ENCODE results near the gene CAPN11. TPM values are rescaled to one million over a fixed set of nuclear protein-coding genes. Genes with fewer than 3 reads are reported as not detected.

The CAPN11 gene
- total and polyA plus RNA-seq, 2 of the 4 experiments (the other 2 are of a cell fraction), result not detected

DNA sequence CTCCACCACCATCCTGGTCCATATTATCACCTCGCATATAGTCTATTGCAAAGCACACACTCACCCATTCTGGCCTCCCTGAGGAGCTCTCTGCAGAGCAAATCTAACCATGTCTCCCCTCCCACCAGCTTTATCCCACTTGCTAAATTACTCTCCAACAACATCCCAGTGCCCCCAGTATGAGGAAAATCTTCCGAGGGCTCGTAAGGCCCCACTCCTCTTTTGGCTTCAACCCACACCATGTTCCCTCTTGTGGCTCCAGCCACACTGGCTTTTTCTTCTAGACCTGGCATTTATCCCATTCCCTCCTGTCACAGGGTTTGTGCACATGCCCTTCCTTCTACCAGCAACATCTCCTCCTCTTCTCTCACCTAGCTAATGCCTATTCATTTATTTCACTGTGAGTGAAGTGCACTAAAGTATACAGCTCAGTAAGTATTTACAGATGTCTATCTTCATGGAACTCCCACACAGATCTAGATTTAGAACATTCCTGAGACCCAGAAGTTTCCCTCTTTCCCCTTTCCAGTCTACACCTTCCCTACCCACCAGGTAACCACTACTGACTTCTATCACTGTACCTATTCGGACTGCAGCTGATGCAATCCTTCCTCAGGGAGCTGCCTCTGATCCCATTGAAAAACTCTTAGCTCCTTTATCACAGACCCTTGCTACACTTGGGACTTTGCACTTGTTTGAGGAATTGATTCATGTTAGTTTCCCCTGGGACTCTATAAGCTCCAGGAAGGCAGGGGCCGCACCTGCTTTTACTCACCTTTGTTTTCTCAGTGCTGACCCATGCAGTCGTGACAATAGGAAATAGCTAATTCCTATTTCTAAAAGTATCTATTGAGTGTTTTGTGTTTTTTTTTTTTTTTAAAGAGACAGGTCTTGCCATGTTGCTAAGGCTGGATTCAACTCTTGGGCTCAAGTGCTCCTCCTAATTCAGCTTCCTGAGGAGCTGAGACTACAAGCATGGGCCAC is 46.9 kb upstream of the CAPN11 start (continued):
- TF ChIP-seq FOS (IDR thresholded peaks at IDR 0.05; ENCODE audit: low read depth, low read length) (no peak), CEBPB (IDR thresholded peaks at IDR 0.05; ENCODE audit: low read depth, low read length) (no peak)

DNA sequence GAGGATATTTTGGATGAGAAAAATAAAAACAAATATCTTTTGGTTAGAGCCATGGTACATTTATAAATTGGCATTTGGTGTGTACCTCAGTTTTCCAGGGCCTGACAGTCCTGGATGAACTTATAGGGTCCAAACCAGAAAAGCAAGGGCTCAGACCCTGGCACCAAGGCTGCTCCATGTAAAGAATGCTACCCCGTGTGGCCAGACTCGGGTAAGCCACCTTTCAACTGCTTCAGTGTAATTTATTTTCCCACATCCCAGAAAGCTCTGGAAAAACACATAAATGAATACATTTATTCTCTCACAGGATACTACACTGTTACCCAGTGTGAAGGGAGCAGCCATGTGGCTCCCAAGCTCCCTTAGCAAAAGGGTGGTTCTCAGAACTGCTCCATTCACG is 45.2 kb upstream of the CAPN11 start:
- CTCF ChIA-PET, result no interaction called here
- no peak overlapping the region for H4K5ac ChIP-seq (ENCODE audit: low read depth, low read length)
- BruUV-seq (replicated peaks), result no TSS peak
- no peaks in the 10 kb centered on the region for H3K9me3 ChIP-seq (ENCODE audit: control insufficient read depth, insufficient read depth, low read length)
- peak overlapping the region; percentile 17 for H2AK9ac ChIP-seq (replicated peaks; ENCODE audit: low read depth, low read length, poor library complexity)
- no peak overlapping the region for H3K56ac ChIP-seq (ENCODE audit: extremely low read depth, insufficient read depth, low read length)
- no peak overlapping the region for H3K4ac ChIP-seq (ENCODE audit: low read depth, low read length)
- POLR2A ChIA-PET (ENCODE audit: unreplicated experiment), result no interaction called here
- H3K9me1 ChIP-seq (ENCODE audit: insufficient read depth, low read length), result peaks cover 40% of the 10 kb centered on the region
- peaks cover 42 to 72% of the 10 kb centered on the region in 2 experiments for H3K79me1 ChIP-seq (ENCODE audit: low read depth in 1 of 2, low read length in 2 of 2)
- H4K91ac ChIP-seq (ENCODE audit: insufficient read depth, low read depth, low read length), result no peak overlapping the region
- no peak for ATAC-seq (ENCODE audit: low read depth)
- no peak for DNase-seq
- peaks cover 37% of the 10 kb centered on the region for H4K20me1 ChIP-seq (ENCODE audit: insufficient read depth, low read length)
- no peak overlapping the region for H3K4me3 ChIP-seq (ENCODE audit: insufficient read depth, low read depth, low read length)
- intact Hi-C loops (cut with micrococcal nuclease) (no loop called here), in situ Hi-C loops (cut with MboI; ENCODE audit: low sequenced_read_pairs) (no loop called here), dilution Hi-C loops (cut with HindIII; ENCODE audit: low sequenced_read_pairs, unreplicated experiment) (no loop called here)
- no peak overlapping the region for H3K27ac ChIP-seq (ENCODE audit: insufficient read depth, low read length)
- peaks cover 20% of the 10 kb centered on the region for H3K4me1 ChIP-seq (ENCODE audit: control insufficient read depth, insufficient read depth, low read length)
- no peak overlapping the region for H3K18ac ChIP-seq (ENCODE audit: low read depth, low read length)
- peaks cover 37% of the 10 kb centered on the region for H3K36me3 ChIP-seq (ENCODE audit: control insufficient read depth, insufficient read depth, low read length)
- no peak overlapping the region for H3K4me2 ChIP-seq (ENCODE audit: low read depth, low read length)
- no peak overlapping the region for H2BK120ac ChIP-seq (ENCODE audit: low read depth, low read length)
- no peak overlapping the region for H3K23ac ChIP-seq (ENCODE audit: low read depth, low read length)
- H4K8ac ChIP-seq (ENCODE audit: low read depth in 2 of 2, low read length in 2 of 2), result no peak overlapping the region
- no peaks in the 10 kb centered on the region for H3K27me3 ChIP-seq (ENCODE audit: control insufficient read depth, insufficient read depth, low read length)
- no peak overlapping the region for H3K9ac ChIP-seq (ENCODE audit: low read depth, low read length)
- H3K14ac ChIP-seq (replicated peaks; ENCODE audit: low read depth, low read length), result no peak overlapping the region
- no peak overlapping the region for H2AFZ ChIP-seq (replicated peaks; ENCODE audit: low read length, poor library complexity)
- no peak overlapping the region for H2BK15ac ChIP-seq (ENCODE audit: low read depth, low read length)
- no peak overlapping the region for H2BK5ac ChIP-seq (ENCODE audit: low read depth, low read length, poor library complexity, severe bottlenecking)
- no CpG with 5 or more reads among the region's 3 CpGs for WGBS, 2 experiments (ENCODE audit: extremely low coverage in 2 of 2, insufficient read length in 1 of 2)
- TF ChIP-seq, protein P1, sequence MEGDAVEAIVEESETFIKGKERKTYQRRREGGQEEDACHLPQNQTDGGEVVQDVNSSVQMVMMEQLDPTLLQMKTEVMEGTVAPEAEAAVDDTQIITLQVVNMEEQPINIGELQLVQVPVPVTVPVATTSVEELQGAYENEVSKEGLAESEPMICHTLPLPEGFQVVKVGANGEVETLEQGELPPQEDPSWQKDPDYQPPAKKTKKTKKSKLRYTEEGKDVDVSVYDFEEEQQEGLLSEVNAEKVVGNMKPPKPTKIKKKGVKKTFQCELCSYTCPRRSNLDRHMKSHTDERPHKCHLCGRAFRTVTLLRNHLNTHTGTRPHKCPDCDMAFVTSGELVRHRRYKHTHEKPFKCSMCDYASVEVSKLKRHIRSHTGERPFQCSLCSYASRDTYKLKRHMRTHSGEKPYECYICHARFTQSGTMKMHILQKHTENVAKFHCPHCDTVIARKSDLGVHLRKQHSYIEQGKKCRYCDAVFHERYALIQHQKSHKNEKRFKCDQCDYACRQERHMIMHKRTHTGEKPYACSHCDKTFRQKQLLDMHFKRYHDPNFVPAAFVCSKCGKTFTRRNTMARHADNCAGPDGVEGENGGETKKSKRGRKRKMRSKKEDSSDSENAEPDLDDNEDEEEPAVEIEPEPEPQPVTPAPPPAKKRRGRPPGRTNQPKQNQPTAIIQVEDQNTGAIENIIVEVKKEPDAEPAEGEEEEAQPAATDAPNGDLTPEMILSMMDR (conservative IDR thresholded peaks at IDR 0.05; ENCODE audit: low read depth, low read length), result peak; percentile 10; the same call in 1 of the 2 replicates
- TF ChIP-seq CEBPB (IDR thresholded peaks at IDR 0.05; ENCODE audit: low read depth, low read length) (no peak), FOS (IDR thresholded peaks at IDR 0.05; ENCODE audit: low read depth, low read length) (no peak)
- no peak overlapping the region for H2BK20ac ChIP-seq (ENCODE audit: low read depth, low read length)
- no peak overlapping the region for H2AK5ac ChIP-seq (ENCODE audit: low read depth, low read length)
